ENCODE results near the gene KNG1.

Gene KNG1

GRCh38 chr3:186772701-186773417, 55.7 kb downstream of the KNG1 start:
- peak; percentile 45 to 60 for DNase-seq (ENCODE audit: low read depth in 2 of 2)

- no peak for DNase-seq (ENCODE audit: low read depth in 2 of 2)
Observed at GRCh38 chr3:186775999-186776398, 58.8 kb downstream of the KNG1 start.

GRCh38 chr3:186779204-186779603, 62.0 kb downstream of the KNG1 start:
- DNase-seq (ENCODE audit: low read depth in 2 of 2): no peak

- DNase-seq (ENCODE audit: low read depth in 2 of 2): no peak
Observed at GRCh38 chr3:186782542-186783057, 65.4 kb downstream of the KNG1 start.

- DNase-seq (ENCODE audit: low read depth in 2 of 2): peak; percentile 79 to 86
Observed at GRCh38 chr3:186783058-186783730, 66.0 kb downstream of the KNG1 start, which contains the start of gene EIF4A2. Gene EIF4A2, plus strand, starts transcription at chr3:186783577. Its CDS starts 34 bp downstream, at chr3:186783611.

- DNase-seq (ENCODE audit: low read depth in 2 of 2): peak; percentile 58 to 77
Observed at GRCh38 chr3:186783731-186784515, 66.8 kb downstream of the KNG1 start.

- no peak for DNase-seq (ENCODE audit: low read depth in 2 of 2)
Observed at GRCh38 chr3:186784820-186785494, 67.8 kb downstream of the KNG1 start.

GRCh38 chr3:186785495-186786018, 68.4 kb downstream of the KNG1 start:
- DNase-seq (ENCODE audit: low read depth in 2 of 2): no peak

- DNase-seq (ENCODE audit: low read depth in 2 of 2): no peak
Observed at GRCh38 chr3:186786922-186787321, 69.8 kb downstream of the KNG1 start.

- no peak for DNase-seq (ENCODE audit: low read depth in 2 of 2)
Observed at GRCh38 chr3:186787642-186788481, 70.7 kb downstream of the KNG1 start.

- no peak for DNase-seq (ENCODE audit: low read depth in 2 of 2)
Observed at GRCh38 chr3:186788482-186789370, 71.6 kb downstream of the KNG1 start.

- no peak for DNase-seq (ENCODE audit: low read depth in 2 of 2)
Observed at GRCh38 chr3:186789554-186790260, 72.5 kb downstream of the KNG1 start.

GRCh38 chr3:186790261-186790981, 73.3 kb downstream of the KNG1 start:
- DNase-seq (ENCODE audit: low read depth in 2 of 2): no peak

Data from stimulated activated CD8-positive, alpha-beta memory T cell treated with anti-CD3 and anti-CD28 coated beads, Interleukin-7, amount 100 ng/mL, for 4 hours (primary cell).